ENCODE data around the gene DNER. TPM values are rescaled to one million over a fixed set of nuclear protein-coding genes. Genes with fewer than 3 reads are reported as not detected.

The DNER gene
- total and polyA plus RNA-seq, 2 experiments from 2014 or later, result 4.7 to 8.8 TPM

DNA sequence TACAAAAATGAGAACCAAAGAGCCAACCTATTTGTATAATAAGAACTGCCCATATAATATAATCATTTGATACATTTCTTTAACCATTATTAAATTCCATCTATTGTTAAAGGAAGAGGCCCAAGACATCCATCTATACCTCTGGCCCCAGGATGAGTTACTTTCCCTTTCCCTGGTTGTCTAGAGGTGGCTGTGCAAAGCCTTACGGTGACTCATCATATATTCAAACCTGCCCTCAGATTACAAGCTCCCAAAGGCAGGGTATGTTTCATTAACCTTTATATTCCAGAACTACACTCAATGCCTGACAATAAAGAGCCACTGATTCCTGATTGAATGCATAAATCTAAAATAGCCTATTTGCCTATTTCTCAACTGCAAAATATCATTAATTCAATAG, 337.5 kb downstream of the DNER start (continued):
- TF ChIP-seq, protein P1, sequence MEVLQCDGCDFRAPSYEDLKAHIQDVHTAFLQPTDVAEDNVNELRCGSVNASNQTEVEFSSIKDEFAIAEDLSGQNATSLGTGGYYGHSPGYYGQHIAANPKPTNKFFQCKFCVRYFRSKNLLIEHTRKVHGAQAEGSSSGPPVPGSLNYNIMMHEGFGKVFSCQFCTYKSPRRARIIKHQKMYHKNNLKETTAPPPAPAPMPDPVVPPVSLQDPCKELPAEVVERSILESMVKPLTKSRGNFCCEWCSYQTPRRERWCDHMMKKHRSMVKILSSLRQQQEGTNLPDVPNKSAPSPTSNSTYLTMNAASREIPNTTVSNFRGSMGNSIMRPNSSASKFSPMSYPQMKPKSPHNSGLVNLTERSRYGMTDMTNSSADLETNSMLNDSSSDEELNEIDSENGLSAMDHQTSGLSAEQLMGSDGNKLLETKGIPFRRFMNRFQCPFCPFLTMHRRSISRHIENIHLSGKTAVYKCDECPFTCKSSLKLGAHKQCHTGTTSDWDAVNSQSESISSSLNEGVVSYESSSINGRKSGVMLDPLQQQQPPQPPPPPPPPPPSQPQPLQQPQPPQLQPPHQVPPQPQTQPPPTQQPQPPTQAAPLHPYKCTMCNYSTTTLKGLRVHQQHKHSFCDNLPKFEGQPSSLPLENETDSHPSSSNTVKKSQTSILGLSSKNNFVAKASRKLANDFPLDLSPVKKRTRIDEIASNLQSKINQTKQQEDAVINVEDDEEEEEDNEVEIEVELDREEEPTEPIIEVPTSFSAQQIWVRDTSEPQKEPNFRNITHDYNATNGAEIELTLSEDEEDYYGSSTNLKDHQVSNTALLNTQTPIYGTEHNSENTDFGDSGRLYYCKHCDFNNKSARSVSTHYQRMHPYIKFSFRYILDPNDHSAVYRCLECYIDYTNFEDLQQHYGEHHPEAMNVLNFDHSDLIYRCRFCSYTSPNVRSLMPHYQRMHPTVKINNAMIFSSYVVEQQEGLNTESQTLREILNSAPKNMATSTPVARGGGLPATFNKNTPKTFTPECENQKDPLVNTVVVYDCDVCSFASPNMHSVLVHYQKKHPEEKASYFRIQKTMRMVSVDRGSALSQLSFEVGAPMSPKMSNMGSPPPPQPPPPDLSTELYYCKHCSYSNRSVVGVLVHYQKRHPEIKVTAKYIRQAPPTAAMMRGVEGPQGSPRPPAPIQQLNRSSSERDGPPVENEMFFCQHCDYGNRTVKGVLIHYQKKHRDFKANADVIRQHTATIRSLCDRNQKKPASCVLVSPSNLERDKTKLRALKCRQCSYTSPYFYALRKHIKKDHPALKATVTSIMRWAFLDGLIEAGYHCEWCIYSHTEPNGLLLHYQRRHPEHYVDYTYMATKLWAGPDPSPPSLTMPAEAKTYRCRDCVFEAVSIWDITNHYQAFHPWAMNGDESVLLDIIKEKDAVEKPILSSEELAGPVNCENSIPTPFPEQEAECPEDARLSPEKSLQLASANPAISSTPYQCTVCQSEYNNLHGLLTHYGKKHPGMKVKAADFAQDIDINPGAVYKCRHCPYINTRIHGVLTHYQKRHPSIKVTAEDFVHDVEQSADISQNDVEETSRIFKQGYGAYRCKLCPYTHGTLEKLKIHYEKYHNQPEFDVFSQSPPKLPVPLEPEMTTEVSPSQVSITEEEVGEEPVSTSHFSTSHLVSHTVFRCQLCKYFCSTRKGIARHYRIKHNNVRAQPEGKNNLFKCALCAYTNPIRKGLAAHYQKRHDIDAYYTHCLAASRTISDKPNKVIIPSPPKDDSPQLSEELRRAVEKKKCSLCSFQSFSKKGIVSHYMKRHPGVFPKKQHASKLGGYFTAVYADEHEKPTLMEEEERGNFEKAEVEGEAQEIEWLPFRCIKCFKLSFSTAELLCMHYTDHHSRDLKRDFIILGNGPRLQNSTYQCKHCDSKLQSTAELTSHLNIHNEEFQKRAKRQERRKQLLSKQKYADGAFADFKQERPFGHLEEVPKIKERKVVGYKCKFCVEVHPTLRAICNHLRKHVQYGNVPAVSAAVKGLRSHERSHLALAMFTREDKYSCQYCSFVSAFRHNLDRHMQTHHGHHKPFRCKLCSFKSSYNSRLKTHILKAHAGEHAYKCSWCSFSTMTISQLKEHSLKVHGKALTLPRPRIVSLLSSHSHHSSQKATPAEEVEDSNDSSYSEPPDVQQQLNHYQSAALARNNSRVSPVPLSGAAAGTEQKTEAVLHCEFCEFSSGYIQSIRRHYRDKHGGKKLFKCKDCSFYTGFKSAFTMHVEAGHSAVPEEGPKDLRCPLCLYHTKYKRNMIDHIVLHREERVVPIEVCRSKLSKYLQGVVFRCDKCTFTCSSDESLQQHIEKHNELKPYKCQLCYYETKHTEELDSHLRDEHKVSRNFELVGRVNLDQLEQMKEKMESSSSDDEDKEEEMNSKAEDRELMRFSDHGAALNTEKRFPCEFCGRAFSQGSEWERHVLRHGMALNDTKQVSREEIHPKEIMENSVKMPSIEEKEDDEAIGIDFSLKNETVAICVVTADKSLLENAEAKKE (CRISPR knock-in tag; IDR thresholded peaks at IDR 0.05), result no peak
- no peak for TF ChIP-seq POLR2AphosphoS5 (IDR thresholded peaks at IDR 0.05; ENCODE audit: low read depth)

DNA sequence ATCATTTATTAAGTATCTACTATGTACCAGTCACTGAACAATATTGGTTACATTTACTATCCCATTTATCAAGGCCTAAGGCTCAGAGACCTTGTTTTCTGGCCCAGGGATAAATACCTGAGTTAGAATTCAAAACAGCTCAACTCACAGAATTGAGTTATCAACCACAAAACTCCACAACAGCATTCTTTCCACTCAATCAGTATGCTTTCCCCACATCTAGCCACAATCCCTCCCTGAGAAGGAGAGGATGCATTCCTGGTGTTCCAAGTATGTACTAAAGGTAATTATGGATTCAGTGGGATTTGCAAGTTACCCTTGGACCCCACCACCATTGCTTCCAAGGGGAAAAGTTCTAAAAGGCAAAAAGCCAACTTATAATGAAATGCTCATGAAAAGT, 339.1 kb downstream of the DNER start:
- H3F3A ChIP-seq (replicated peaks; ENCODE audit: low read depth), result no peaks in the 10 kb centered on the region

More for the DNA sequence above, 339.1 kb downstream of the DNER start:
- no peak for ATAC-seq
- Histone ChIP-seq H3K27ac (ENCODE audit: low read depth) (no peak overlapping the region), H3K36me3 (ENCODE audit: insufficient read depth) (no peaks in the 10 kb centered on the region), H3K4me3 (no peak overlapping the region), H3K27me3 (ENCODE audit: insufficient read depth) (no peaks in the 10 kb centered on the region), H3K4me2 (no peak overlapping the region), H2AFZ (no peak overlapping the region), H3K4me1 (ENCODE audit: insufficient read depth) (no peaks in the 10 kb centered on the region), H3K9me2 (ENCODE audit: insufficient read depth) (no peaks in the 10 kb centered on the region), H4K20me1 (replicated peaks; ENCODE audit: insufficient read depth) (no peaks in the 10 kb centered on the region), H3K79me2 (replicated peaks; ENCODE audit: insufficient read depth) (no peaks in the 10 kb centered on the region)
- TF ChIP-seq, protein P1 (CRISPR knock-in tag; IDR thresholded peaks at IDR 0.05), result no peak
- TF ChIP-seq POLR2AphosphoS5 (IDR thresholded peaks at IDR 0.05; ENCODE audit: low read depth), result no peak
- TF ChIP-seq, protein P2, sequence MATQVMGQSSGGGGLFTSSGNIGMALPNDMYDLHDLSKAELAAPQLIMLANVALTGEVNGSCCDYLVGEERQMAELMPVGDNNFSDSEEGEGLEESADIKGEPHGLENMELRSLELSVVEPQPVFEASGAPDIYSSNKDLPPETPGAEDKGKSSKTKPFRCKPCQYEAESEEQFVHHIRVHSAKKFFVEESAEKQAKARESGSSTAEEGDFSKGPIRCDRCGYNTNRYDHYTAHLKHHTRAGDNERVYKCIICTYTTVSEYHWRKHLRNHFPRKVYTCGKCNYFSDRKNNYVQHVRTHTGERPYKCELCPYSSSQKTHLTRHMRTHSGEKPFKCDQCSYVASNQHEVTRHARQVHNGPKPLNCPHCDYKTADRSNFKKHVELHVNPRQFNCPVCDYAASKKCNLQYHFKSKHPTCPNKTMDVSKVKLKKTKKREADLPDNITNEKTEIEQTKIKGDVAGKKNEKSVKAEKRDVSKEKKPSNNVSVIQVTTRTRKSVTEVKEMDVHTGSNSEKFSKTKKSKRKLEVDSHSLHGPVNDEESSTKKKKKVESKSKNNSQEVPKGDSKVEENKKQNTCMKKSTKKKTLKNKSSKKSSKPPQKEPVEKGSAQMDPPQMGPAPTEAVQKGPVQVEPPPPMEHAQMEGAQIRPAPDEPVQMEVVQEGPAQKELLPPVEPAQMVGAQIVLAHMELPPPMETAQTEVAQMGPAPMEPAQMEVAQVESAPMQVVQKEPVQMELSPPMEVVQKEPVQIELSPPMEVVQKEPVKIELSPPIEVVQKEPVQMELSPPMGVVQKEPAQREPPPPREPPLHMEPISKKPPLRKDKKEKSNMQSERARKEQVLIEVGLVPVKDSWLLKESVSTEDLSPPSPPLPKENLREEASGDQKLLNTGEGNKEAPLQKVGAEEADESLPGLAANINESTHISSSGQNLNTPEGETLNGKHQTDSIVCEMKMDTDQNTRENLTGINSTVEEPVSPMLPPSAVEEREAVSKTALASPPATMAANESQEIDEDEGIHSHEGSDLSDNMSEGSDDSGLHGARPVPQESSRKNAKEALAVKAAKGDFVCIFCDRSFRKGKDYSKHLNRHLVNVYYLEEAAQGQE (IDR thresholded peaks at IDR 0.05; ENCODE audit: unreplicated experiment), result no peak
- peaks cover 3% of the 10 kb centered on the region for H3K27me3 Mint-ChIP-seq (ENCODE audit: insufficient read depth, low read depth, poor library complexity)
- H3K36me3 Mint-ChIP-seq (ENCODE audit: low read depth), result peaks cover 3% of the 10 kb centered on the region; the same call in 2 of the 3 replicates
- peaks cover 3% of the 10 kb centered on the region for H3K9me3 Mint-ChIP-seq
- H3K4me1 Mint-ChIP-seq, result peaks cover 3% of the 10 kb centered on the region; the same call in 1 of the 3 replicates
- DNase-seq (ENCODE audit: low spot score), result no peak
- no peak overlapping the region for H3K27ac Mint-ChIP-seq
- no peak overlapping the region for H3K4me3 Mint-ChIP-seq

Measured in GM23338 (cell line).